Measurements from ENCODE around the gene MAPK4.
"Not testable (repeated sequence)": the region's sequence is repeated elsewhere in the genome, so short reads cannot be mapped to it uniquely, and the experiment has no call there.

Gene MAPK4

GRCh38 chr18:50573679-50574078, 13.8 kb downstream of the MAPK4 start:
- DNase-seq (ENCODE audit: low read depth, low spot score) = no peak

GRCh38 chr18:50578030-50578429, 18.1 kb downstream of the MAPK4 start:
- DNase-seq (ENCODE audit: low read depth, low spot score) = no peak

- DNase-seq (ENCODE audit: low read depth, low spot score) = no peak
Observed at GRCh38 chr18:50578651-50579050, 18.8 kb downstream of the MAPK4 start.

- no peak for DNase-seq (ENCODE audit: low read depth, low spot score)
Observed at GRCh38 chr18:50579061-50579774, 19.3 kb downstream of the MAPK4 start.

GRCh38 chr18:50581517-50581916, 21.6 kb downstream of the MAPK4 start:
- DNase-seq (ENCODE audit: low read depth, low spot score) = no peak

GRCh38 chr18:50582500-50582899, 22.6 kb downstream of the MAPK4 start:
- no peak for DNase-seq (ENCODE audit: low read depth, low spot score)

- no peak for DNase-seq (ENCODE audit: low read depth, low spot score)
Observed at GRCh38 chr18:50586710-50587109, 26.8 kb downstream of the MAPK4 start.

GRCh38 chr18:50590593-50590992, 30.7 kb downstream of the MAPK4 start:
- no peak for DNase-seq (ENCODE audit: low read depth, low spot score)

GRCh38 chr18:50594012-50594411, 34.1 kb downstream of the MAPK4 start:
- no peak for DNase-seq (ENCODE audit: low read depth, low spot score)

- DNase-seq (ENCODE audit: low read depth, low spot score) = no peak
Observed at GRCh38 chr18:50594942-50595341, 35.1 kb downstream of the MAPK4 start.

- DNase-seq (ENCODE audit: low read depth, low spot score) = no peak
Observed at GRCh38 chr18:50602466-50602865, 42.6 kb downstream of the MAPK4 start.

GRCh38 chr18:50606609-50607008, 46.7 kb downstream of the MAPK4 start:
- DNase-seq (ENCODE audit: low read depth, low spot score) = no peak

- no peak for DNase-seq (ENCODE audit: low read depth, low spot score)
Observed at GRCh38 chr18:50607378-50607926, 47.6 kb downstream of the MAPK4 start.

GRCh38 chr18:50609171-50609570, 49.3 kb downstream of the MAPK4 start:
- DNase-seq (ENCODE audit: low read depth, low spot score) = not testable (repeated sequence)

GRCh38 chr18:50610349-50610748, 50.5 kb downstream of the MAPK4 start:
- DNase-seq (ENCODE audit: low read depth, low spot score) = no peak

- no peak for DNase-seq (ENCODE audit: low read depth, low spot score)
Observed at GRCh38 chr18:50611529-50611941, 51.6 kb downstream of the MAPK4 start.

- no peak for DNase-seq (ENCODE audit: low read depth, low spot score)
Observed at GRCh38 chr18:50614838-50615237, 55.0 kb downstream of the MAPK4 start.

GRCh38 chr18:50616484-50617048, 56.7 kb downstream of the MAPK4 start:
- DNase-seq (ENCODE audit: low read depth, low spot score) = no peak

GRCh38 chr18:50619861-50620275, 60.0 kb downstream of the MAPK4 start:
- DNase-seq (ENCODE audit: low read depth, low spot score) = no peak

- DNase-seq (ENCODE audit: low read depth, low spot score) = no peak
Observed at GRCh38 chr18:50620319-50620718, 60.4 kb downstream of the MAPK4 start.

- no peak for DNase-seq (ENCODE audit: low read depth, low spot score)
Observed at GRCh38 chr18:50621366-50621765, 61.5 kb downstream of the MAPK4 start.

- DNase-seq (ENCODE audit: low read depth, low spot score) = no peak
Observed at GRCh38 chr18:50622320-50622719, 62.4 kb downstream of the MAPK4 start.

- DNase-seq (ENCODE audit: low read depth, low spot score) = no peak
Observed at GRCh38 chr18:50622865-50623393, 63.0 kb downstream of the MAPK4 start.
